ENCODE results near the gene CD1B. TPM values are rescaled to one million over a fixed set of nuclear protein-coding genes. Genes with fewer than 3 reads are reported as not detected.
"Not testable (repeated sequence)": the region's sequence is repeated elsewhere in the genome, so short reads cannot be mapped to it uniquely, and the experiment has no call there.

Gene CD1B
- not detected for total RNA-seq
- polyA plus RNA-seq: under 1 TPM in 1 of 3 donors, not detected in 2; 0.12 TPM

DNA sequence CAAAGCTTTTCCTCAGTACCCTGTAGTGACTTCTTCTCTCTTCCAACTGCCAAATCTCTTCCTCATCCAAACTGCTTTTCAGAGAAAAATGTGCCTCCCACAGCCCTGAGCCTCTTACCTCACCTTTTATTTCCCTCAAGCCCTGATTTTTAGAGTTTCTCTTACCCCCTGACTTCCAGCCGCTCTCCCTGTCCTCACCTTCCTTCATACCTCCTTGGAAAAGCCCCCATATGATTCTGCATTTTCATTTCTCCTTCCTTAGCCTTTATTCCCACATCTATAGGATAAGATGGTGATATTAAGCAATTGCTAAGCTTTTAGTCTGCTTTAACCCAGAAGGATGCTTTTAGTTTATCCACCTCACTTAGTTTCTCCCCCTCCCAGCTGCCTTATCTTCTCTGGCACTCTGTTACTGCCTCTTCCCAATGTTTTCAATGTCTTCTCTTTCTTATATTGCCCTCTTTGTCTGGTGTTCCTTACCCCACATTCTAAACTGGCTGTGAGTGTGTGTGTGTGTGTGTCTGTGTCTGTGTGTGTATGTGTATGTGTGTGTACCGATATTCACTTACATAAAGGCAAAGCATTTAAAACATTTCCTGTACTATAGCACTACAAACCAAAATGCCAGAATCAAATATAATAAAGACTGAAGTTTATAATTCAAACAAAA, at the start of gene CD1B:
TSS of gene CD1B (minus strand) at position 51 of the 670 bp plus-strand sequence. CDS start 108 bp downstream, outside the sequence.
- Histone ChIP-seq H3K36me3 (no peaks in the 10 kb centered on the region), H3K27ac (no peak within 1 kb of the TSS), H3K4me3 (no peak within 1 kb of the TSS), H3K27me3 (no peaks in the 10 kb centered on the region), H3K9me3 (no peaks in the 10 kb centered on the region), H3K4me1 (no peaks in the 10 kb centered on the region)
- DNase-seq: no peak
- intact Hi-C loops (cut with DNase I): no loop called here
- 86 to 87% methylated on average over 2 of the region's 2 CpGs for WGBS, 2 donors
- TF ChIP-seq POLR2A (IDR thresholded peaks at IDR 0.05) (no peak), EP300 (IDR thresholded peaks at IDR 0.05) (no peak), CTCF (IDR thresholded peaks at IDR 0.05) (no peak), POLR2AphosphoS5 (IDR thresholded peaks at IDR 0.05) (no peak)

- Histone ChIP-seq H3K27me3 (no peaks in the 10 kb centered on the region), H3K4me3 (no peak overlapping the region), H3K36me3 (no peaks in the 10 kb centered on the region), H3K4me1 (no peaks in the 10 kb centered on the region), H3K9me3 (peaks cover 0 to 5% (median 2%) of the 10 kb centered on the region in 4 donors), H3K27ac (no peak overlapping the region)
- no peak for TF ChIP-seq EP300 (IDR thresholded peaks at IDR 0.05)
- TF ChIP-seq POLR2A (IDR thresholded peaks at IDR 0.05): no peak
- TF ChIP-seq POLR2AphosphoS5 (IDR thresholded peaks at IDR 0.05): no peak
- TF ChIP-seq CTCF (IDR thresholded peaks at IDR 0.05): no peak
- 55 to 77% methylated on average over 1 of the region's 1 CpG for WGBS, 2 donors
- DNase-seq: no peak
- intact Hi-C loops (cut with DNase I): no loop called here
Observed at GRCh38 chr1:158374860-158375259, 43.5 kb upstream of the CD1B start.

- DNase-seq; intact Hi-C loops (cut with DNase I); H3K4me3 ChIP-seq; H3K36me3 ChIP-seq; H3K27ac ChIP-seq; H3K27me3 ChIP-seq; H3K4me1 ChIP-seq; H3K9me3 ChIP-seq: not testable (repeated sequence)
- 94 to 95% methylated on average over 25 of the region's 25 CpGs for WGBS, 2 donors
Observed at GRCh38 chr1:158374101-158374500, 42.8 kb upstream of the CD1B start.

DNA sequence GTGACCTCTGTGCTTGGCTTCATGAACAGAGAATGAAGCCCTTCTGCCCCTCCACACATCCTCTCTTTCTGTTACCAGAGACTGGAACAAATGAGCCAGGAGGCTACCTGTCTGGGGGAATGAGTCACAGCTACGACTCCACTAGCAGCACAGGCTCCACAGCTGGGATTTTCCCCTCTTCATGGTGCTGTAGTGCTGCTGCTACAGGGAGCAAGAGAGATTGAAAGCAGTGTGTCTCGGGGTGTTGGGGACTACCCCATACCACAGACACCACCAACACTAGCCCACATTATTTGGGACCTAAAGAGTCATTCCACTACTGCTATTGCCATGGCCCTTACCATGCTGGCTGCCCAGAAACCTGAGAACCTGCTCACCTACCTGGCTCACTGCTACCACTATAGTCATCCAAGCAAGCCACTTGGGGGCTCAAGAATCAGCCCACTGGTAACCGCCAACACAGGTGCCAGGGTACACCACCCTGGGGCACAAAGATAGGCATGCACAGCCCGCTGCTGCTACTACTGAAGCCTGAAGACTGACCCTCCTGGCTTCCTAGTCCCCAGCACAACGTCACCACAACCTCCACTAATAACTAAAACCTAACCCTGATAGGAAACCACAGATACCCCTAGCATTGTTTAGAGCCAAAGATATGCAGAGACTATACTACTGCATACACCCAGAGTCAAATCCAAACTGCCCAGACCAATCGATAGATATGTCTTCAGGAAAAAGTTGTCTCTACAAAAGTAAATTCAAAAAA, 40.0 kb upstream of the CD1B start:
- H3K9me3 ChIP-seq: peaks cover 0 to 5% (median 2%) of the 10 kb centered on the region in 4 donors
- WGBS, 2 donors: 58 to 70% methylated on average over 6 of the region's 6 CpGs
- no peaks in the 10 kb centered on the region for H3K4me1 ChIP-seq
- H3K4me3 ChIP-seq: no peak overlapping the region
- intact Hi-C loops (cut with DNase I): no loop called here
- H3K36me3 ChIP-seq: no peaks in the 10 kb centered on the region
- H3K27ac ChIP-seq: no peak overlapping the region
- TF ChIP-seq POLR2AphosphoS5 (IDR thresholded peaks at IDR 0.05): no peak
- no peak for TF ChIP-seq POLR2A (IDR thresholded peaks at IDR 0.05)
- no peak for TF ChIP-seq CTCF (IDR thresholded peaks at IDR 0.05)
- TF ChIP-seq EP300 (IDR thresholded peaks at IDR 0.05): no peak
- no peaks in the 10 kb centered on the region for H3K27me3 ChIP-seq
- DNase-seq: no peak

GRCh38 chr1:158366783-158367182, 35.5 kb upstream of the CD1B start:
- Histone ChIP-seq H3K4me3 (no peak overlapping the region), H3K4me1 (no peaks in the 10 kb centered on the region), H3K9me3 (peaks cover 0 to 4% (median 1%) of the 10 kb centered on the region in 4 donors), H3K27me3 (no peaks in the 10 kb centered on the region), H3K27ac (no peak overlapping the region), H3K36me3 (no peaks in the 10 kb centered on the region)
- intact Hi-C loops (cut with DNase I): no loop called here
- TF ChIP-seq CTCF (IDR thresholded peaks at IDR 0.05): no peak
- TF ChIP-seq EP300 (IDR thresholded peaks at IDR 0.05): no peak
- TF ChIP-seq POLR2AphosphoS5 (IDR thresholded peaks at IDR 0.05): no peak
- no peak for TF ChIP-seq POLR2A (IDR thresholded peaks at IDR 0.05)
- DNase-seq: no peak

Measured in sigmoid colon (tissue), 7 donors.